HG02884 (cell line): ENCODE results near the gene GPR162.

Experiments used
- ATAC-seq: cut with Tn5 transposase; IDR thresholded peaks from one replicate; pipeline ENCODE4 v1.9.1; 2021; ENCODE audit warnings: mild to moderate bottlenecking, moderate library complexity; ENCODE audit not compliant: unreplicated experiment

Gene GPR162

GRCh38 chr12:6821591-6822425 is at the start of gene GPR162:
TSS of gene GPR162 (plus strand) at chr12:6821821. CDS start at chr12:6823899, 2,078 bp downstream.
- ATAC-seq: no peak

- no peak for ATAC-seq
These were observed 49.3 kb upstream of the GPR162 start, which contains the start of gene LAG3 for GRCh38 chr12:6772331-6772695. TSS of gene LAG3 (plus strand) at chr12:6772520. CDS start at chr12:6772853, 333 bp downstream.

- ATAC-seq: no peak
These were observed 48.7 kb upstream of the GPR162 start for GRCh38 chr12:6772726-6773589.

- no peak for ATAC-seq
These were observed 47.9 kb upstream of the GPR162 start for GRCh38 chr12:6773590-6774351.

- no peak for ATAC-seq
These were observed 47.0 kb upstream of the GPR162 start for GRCh38 chr12:6774499-6775062.

GRCh38 chr12:6775185-6776174 is 46.1 kb upstream of the GPR162 start:
- no peak for ATAC-seq

GRCh38 chr12:6777386-6777785 is 44.2 kb upstream of the GPR162 start:
- ATAC-seq: no peak

- ATAC-seq: no peak
These were observed 43.4 kb upstream of the GPR162 start for GRCh38 chr12:6778217-6778573.

GRCh38 chr12:6778574-6779550 is 42.8 kb upstream of the GPR162 start:
- ATAC-seq: peak; percentile 85

GRCh38 chr12:6779708-6780432 is 41.8 kb upstream of the GPR162 start:
- no peak for ATAC-seq

GRCh38 chr12:6780573-6780972 is 41.0 kb upstream of the GPR162 start:
- ATAC-seq: no peak

GRCh38 chr12:6782119-6782518 is 39.5 kb upstream of the GPR162 start:
- ATAC-seq: no peak

- no peak for ATAC-seq
These were observed 38.6 kb upstream of the GPR162 start for GRCh38 chr12:6782850-6783566.

GRCh38 chr12:6783828-6784227 is 37.8 kb upstream of the GPR162 start:
- ATAC-seq: no peak

GRCh38 chr12:6784296-6784695 is 37.3 kb upstream of the GPR162 start:
- no peak for ATAC-seq

GRCh38 chr12:6784761-6785160 is 36.9 kb upstream of the GPR162 start:
- no peak for ATAC-seq

- ATAC-seq: no peak
These were observed 35.1 kb upstream of the GPR162 start for GRCh38 chr12:6786416-6787094.
